PFSK-1 (cell line): ENCODE results near the gene IP6K1.

Experiments used
- FOXP2 ChIP-seq: optimal IDR thresholded peaks from 2 replicates; pipeline ENCODE3; 2011; ENCODE audit warnings: borderline replicate concordance, control low read depth, inconsistent platforms; ENCODE audit not compliant: insufficient read depth; ENCODE audit errors: extremely low read length, extremely low read depth
- TAF1 ChIP-seq: IDR thresholded peaks from 2 replicates; pipeline ENCODE4 v1.6.1; 2012; ENCODE audit warnings: low read length, control low read depth, borderline replicate concordance; ENCODE audit not compliant: insufficient read depth

DNA sequence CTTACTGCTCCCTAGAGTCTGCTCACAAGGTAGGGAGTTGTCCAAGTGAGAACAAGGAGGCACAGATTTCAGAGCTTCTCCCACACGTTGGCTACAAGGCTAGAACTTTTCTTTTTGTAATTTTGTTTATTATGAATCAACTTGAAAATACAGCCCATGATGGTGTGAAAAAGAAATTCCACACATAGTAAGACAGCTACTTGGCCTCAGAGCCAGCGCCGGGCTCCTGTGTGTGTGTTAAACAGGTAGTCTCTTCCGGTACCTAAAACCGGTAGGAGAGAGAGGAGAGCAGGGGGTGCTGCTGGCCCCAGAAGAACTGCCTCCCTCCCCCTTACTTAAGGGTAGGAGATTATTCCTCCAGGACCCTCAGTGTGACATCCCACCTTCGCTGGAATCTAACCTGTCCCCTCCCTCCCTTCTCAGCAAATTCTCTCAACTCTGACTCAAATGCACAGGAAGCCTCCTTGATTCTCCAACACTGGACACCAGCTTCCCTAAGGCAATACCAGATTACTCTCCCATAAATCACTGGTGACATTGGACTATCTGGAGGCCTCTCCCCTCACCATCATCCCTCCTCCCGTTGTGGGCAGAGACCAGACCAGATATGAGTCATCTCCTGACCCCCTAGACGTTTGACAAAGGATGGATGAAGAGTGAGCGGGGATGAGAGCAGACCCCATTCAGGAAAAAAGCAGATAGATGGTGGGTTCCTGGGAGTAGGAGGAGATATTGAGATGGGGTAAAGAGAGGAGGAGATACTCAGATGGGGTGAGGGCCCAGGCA is 4.5 kb upstream of the IP6K1 start:
- TF ChIP-seq TAF1 (no peak), FOXP2 (no peak)
